ENCODE measurements around the gene CD8A.

CD8A gene

GRCh38 chr2:86790134-86790675, 508 bp downstream of the CD8A start:
- TF ChIP-seq CTCF (IDR thresholded peaks at IDR 0.05; ENCODE audit: insufficient read depth, low read depth, low read length, missing control alignments), result no peak
- no peak overlapping the region for H3K4me3 ChIP-seq (ENCODE audit: low read length)
- DNase-seq (ENCODE audit: low read depth), result no peak

- no peak for TF ChIP-seq CTCF (IDR thresholded peaks at IDR 0.05; ENCODE audit: insufficient read depth, low read depth, low read length, missing control alignments)
- H3K4me3 ChIP-seq (ENCODE audit: low read length), result no peak overlapping the region
- no peak for DNase-seq (ENCODE audit: low read depth)
These were observed 1.0 kb downstream of the CD8A start for GRCh38 chr2:86789687-86790133.

GRCh38 chr2:86788881-86789686, 1.6 kb downstream of the CD8A start:
- DNase-seq (ENCODE audit: low read depth), result peak; percentile 24
- no peak overlapping the region for H3K4me3 ChIP-seq (ENCODE audit: low read length)
- no peak for TF ChIP-seq CTCF (IDR thresholded peaks at IDR 0.05; ENCODE audit: insufficient read depth, low read depth, low read length, missing control alignments)

GRCh38 chr2:86788165-86788564, 2.5 kb downstream of the CD8A start:
- H3K4me3 ChIP-seq (ENCODE audit: low read length), result no peak overlapping the region
- no peak for TF ChIP-seq CTCF (IDR thresholded peaks at IDR 0.05; ENCODE audit: insufficient read depth, low read depth, low read length, missing control alignments)
- no peak for DNase-seq (ENCODE audit: low read depth)

- TF ChIP-seq CTCF (IDR thresholded peaks at IDR 0.05; ENCODE audit: insufficient read depth, low read depth, low read length, missing control alignments), result no peak
- H3K4me3 ChIP-seq (ENCODE audit: low read length), result no peak overlapping the region
- no peak for DNase-seq (ENCODE audit: low read depth)
These were observed 3.0 kb downstream of the CD8A start for GRCh38 chr2:86787736-86788135.

- DNase-seq (ENCODE audit: low read depth), result no peak
- H3K4me3 ChIP-seq (ENCODE audit: low read length), result no peak overlapping the region
- TF ChIP-seq CTCF (IDR thresholded peaks at IDR 0.05; ENCODE audit: insufficient read depth, low read depth, low read length, missing control alignments), result no peak
These were observed 4.6 kb downstream of the CD8A start for GRCh38 chr2:86786001-86786536.

Measured in epithelial cell of esophagus (primary cell).